ENCODE results near the gene NUDT21. TPM values are rescaled to one million over a fixed set of nuclear protein-coding genes. Genes with fewer than 3 reads are reported as not detected.

NUDT21 gene
- total and polyA plus RNA-seq, 2 experiments from 2014 or later, result 47.8 to 57.0 TPM

DNA sequence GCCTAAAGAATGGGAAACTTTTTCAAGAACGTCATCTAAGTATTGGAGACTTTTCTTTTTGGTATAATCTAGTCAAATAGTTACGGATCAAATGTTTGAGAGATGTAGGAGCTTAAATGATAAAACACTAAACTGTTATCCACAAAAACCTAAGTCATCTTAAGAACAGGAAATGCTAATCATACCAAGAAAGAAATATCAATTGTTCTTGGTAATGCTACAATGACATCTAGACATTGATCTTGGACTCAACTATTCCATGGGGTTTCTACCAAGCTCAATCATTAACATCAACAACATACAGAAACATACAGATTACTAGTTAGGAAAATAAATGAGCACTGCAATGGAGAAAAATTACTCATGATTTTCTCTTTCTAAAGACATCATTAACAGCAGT is 3.8 kb downstream of the NUDT21 start:
- DNase-seq, result no peak
- peaks cover 5% of the 10 kb centered on the region; the same call in 1 of the 2 replicates for H4K20me1 ChIP-seq (ENCODE audit: insufficient read depth)
- peaks cover 7% of the 10 kb centered on the region; the same call in 1 of the 2 replicates for H3F3A ChIP-seq (ENCODE audit: insufficient read depth)
- in situ Hi-C loops (cut with MboI), result loop anchor here (10.0 kb wide), 1 partner anchor 58 kb away; no protein-coding TSS in a partner anchor
- no peak overlapping the region for H3K4me3 ChIP-seq
- no peaks in the 10 kb centered on the region for H3K27me3 ChIP-seq (replicated peaks; ENCODE audit: insufficient read depth)
- no peak overlapping the region for H3K9ac ChIP-seq
- TF ChIP-seq EZH2phosphoT487 (IDR thresholded peaks at IDR 0.05; ENCODE audit: insufficient read depth, low read depth), result no peak
- TF ChIP-seq EZH2 (IDR thresholded peaks at IDR 0.05; ENCODE audit: insufficient read depth, poor library complexity, severe bottlenecking), result no peak
- no peaks in the 10 kb centered on the region for H3K9me2 ChIP-seq (ENCODE audit: insufficient read depth)
- H3K9me3 ChIP-seq (ENCODE audit: low read depth), result no peaks in the 10 kb centered on the region
- WGBS, 2 experiments (ENCODE audit: low coverage in 1 of 2, low lambda C conversion rate in 2 of 2, missing lambda C conversion rate in 2 of 2), result 72 to 74% methylated on average over 2 of the region's 2 CpGs
- H2AFZ ChIP-seq, result no peak overlapping the region
- H3K4me1 ChIP-seq (ENCODE audit: insufficient read depth), result peaks cover 19% of the 10 kb centered on the region
- peaks cover 93% of the 10 kb centered on the region for H3K79me2 ChIP-seq (ENCODE audit: insufficient read depth)
- H3K4me2 ChIP-seq (ENCODE audit: unreplicated experiment), result no peak overlapping the region
- no peak overlapping the region for H3K27ac ChIP-seq
- peaks cover 40% of the 10 kb centered on the region for H3K36me3 ChIP-seq (ENCODE audit: low read depth)

DNA sequence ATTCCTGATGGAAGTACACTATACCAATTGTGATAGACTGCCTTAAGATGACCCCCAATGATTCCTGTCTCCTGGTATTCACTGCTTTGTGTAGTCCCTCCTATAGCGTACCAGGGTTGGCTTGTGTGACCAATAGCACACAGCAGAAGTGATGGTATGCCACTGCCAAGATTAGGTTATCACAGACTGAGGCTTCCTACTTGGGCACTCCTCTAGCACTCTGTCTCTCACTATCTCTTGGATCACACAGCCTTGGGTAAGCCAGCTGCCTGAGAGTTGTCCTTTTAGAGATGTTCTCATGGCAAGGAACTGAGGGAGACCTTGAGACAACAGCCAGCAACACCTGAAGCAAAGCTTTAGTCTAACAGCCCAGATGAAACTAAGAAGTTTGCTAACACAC is 13.1 kb downstream of the NUDT21 start:
- Histone ChIP-seq H3K27ac (no peak overlapping the region), H3K27me3 (replicated peaks; ENCODE audit: insufficient read depth) (no peaks in the 10 kb centered on the region), H3K9ac (no peak overlapping the region), H3K36me3 (ENCODE audit: low read depth) (peaks cover 56% of the 10 kb centered on the region), H3K4me3 (no peak overlapping the region), H3K9me2 (ENCODE audit: insufficient read depth) (no peaks in the 10 kb centered on the region), H3K4me2 (ENCODE audit: unreplicated experiment) (no peak overlapping the region), H3K9me3 (ENCODE audit: low read depth) (no peaks in the 10 kb centered on the region), H4K20me1 (ENCODE audit: insufficient read depth) (no peaks in the 10 kb centered on the region), H3K4me1 (ENCODE audit: insufficient read depth) (no peaks in the 10 kb centered on the region), H3K79me2 (ENCODE audit: insufficient read depth) (peaks cover 80% of the 10 kb centered on the region), H3F3A (ENCODE audit: insufficient read depth) (peaks cover 4% of the 10 kb centered on the region; the same call in 1 of the 2 replicates), H2AFZ (no peak overlapping the region)
- no peak for TF ChIP-seq EZH2 (IDR thresholded peaks at IDR 0.05; ENCODE audit: insufficient read depth, poor library complexity, severe bottlenecking)
- TF ChIP-seq EZH2phosphoT487 (IDR thresholded peaks at IDR 0.05; ENCODE audit: insufficient read depth, low read depth), result no peak
- no peak for DNase-seq
- 100% methylated on average over 1 of the region's 1 CpG for WGBS, 2 experiments (ENCODE audit: low coverage in 1 of 2, low lambda C conversion rate in 2 of 2, missing lambda C conversion rate in 2 of 2)
- in situ Hi-C loops (cut with MboI), result no loop called here

DNA sequence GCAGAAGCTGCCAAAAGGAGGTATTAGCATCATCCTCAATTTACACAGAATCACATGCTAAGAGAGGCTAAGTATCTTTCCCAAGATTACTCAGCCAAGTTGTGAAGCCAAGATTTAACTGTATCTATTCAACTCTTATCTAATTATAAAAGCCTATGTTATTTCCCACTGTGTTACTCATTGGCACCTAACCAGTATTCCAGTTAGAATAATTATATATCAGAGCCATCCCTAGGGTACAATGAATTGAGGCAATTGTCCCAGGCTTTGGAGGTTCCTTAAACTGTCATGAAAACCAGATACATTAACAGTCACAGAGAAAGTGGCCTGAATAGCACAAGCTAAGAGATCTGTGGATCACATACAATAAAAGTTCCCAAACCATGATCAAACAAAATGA is 14.9 kb downstream of the NUDT21 start:
- Histone ChIP-seq H3K9ac (no peak overlapping the region), H3K27ac (no peak overlapping the region), H3K36me3 (ENCODE audit: low read depth) (peaks cover 68% of the 10 kb centered on the region), H3K9me3 (ENCODE audit: low read depth) (no peaks in the 10 kb centered on the region), H3K4me2 (ENCODE audit: unreplicated experiment) (no peak overlapping the region), H3K4me1 (ENCODE audit: insufficient read depth) (no peaks in the 10 kb centered on the region), H2AFZ (no peak overlapping the region), H3K4me3 (no peak overlapping the region), H3K27me3 (replicated peaks; ENCODE audit: insufficient read depth) (no peaks in the 10 kb centered on the region), H4K20me1 (ENCODE audit: insufficient read depth) (no peaks in the 10 kb centered on the region), H3K9me2 (ENCODE audit: insufficient read depth) (no peaks in the 10 kb centered on the region), H3K79me2 (ENCODE audit: insufficient read depth) (peaks cover 64% of the 10 kb centered on the region), H3F3A (ENCODE audit: insufficient read depth) (peaks cover 4% of the 10 kb centered on the region; the same call in 1 of the 2 replicates)
- TF ChIP-seq EZH2phosphoT487 (IDR thresholded peaks at IDR 0.05; ENCODE audit: insufficient read depth, low read depth), result no peak
- TF ChIP-seq EZH2 (IDR thresholded peaks at IDR 0.05; ENCODE audit: insufficient read depth, poor library complexity, severe bottlenecking), result no peak
- DNase-seq, result no peak
- in situ Hi-C loops (cut with MboI), result no loop called here

DNA sequence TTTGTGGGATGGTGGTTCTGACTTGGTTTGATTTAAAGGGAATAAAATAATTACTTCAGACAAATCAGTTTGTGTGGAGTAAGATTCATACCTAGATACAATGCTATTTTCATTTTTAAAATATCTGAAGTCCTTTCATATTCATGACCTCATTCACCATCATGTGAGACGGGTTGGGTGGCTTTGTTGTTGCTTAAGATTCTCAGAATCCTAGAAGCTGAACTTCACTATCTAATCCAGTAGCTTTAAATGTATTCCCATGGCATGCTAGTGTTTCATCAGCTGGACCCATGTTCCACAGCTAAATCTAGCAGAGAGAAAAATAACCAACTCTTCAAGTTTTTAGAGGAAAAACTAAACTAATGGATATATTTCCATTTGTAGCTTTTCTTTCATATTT is 23.0 kb downstream of the NUDT21 start:
- peaks cover 25% of the 10 kb centered on the region for H3K79me2 ChIP-seq (ENCODE audit: insufficient read depth)
- H3K9me2 ChIP-seq (ENCODE audit: insufficient read depth), result no peaks in the 10 kb centered on the region
- no peak overlapping the region for H3K9ac ChIP-seq
- no peak overlapping the region for H3K4me2 ChIP-seq (ENCODE audit: unreplicated experiment)
- no peaks in the 10 kb centered on the region for H4K20me1 ChIP-seq (ENCODE audit: insufficient read depth)
- DNase-seq, result peak; percentile 26
- H3K9me3 ChIP-seq (ENCODE audit: low read depth), result no peaks in the 10 kb centered on the region
- no peaks in the 10 kb centered on the region for H3K27me3 ChIP-seq (replicated peaks; ENCODE audit: insufficient read depth)
- in situ Hi-C loops (cut with MboI), result no loop called here
- peaks cover 30% of the 10 kb centered on the region for H3K36me3 ChIP-seq (ENCODE audit: low read depth)
- WGBS, 2 experiments (ENCODE audit: low coverage in 1 of 2, low lambda C conversion rate in 2 of 2, missing lambda C conversion rate in 2 of 2), result 79 to 84% methylated on average over 1 of the region's 1 CpG
- no peak overlapping the region for H3K4me3 ChIP-seq
- TF ChIP-seq EZH2 (IDR thresholded peaks at IDR 0.05; ENCODE audit: insufficient read depth, poor library complexity, severe bottlenecking), result no peak
- no peak for TF ChIP-seq EZH2phosphoT487 (IDR thresholded peaks at IDR 0.05; ENCODE audit: insufficient read depth, low read depth)
- no peak overlapping the region for H3K27ac ChIP-seq
- no peak overlapping the region for H2AFZ ChIP-seq
- peaks cover 42% of the 10 kb centered on the region for H3F3A ChIP-seq (ENCODE audit: insufficient read depth)
- H3K4me1 ChIP-seq (ENCODE audit: insufficient read depth), result peaks cover 9% of the 10 kb centered on the region; the same call in 1 of the 2 replicates

DNA sequence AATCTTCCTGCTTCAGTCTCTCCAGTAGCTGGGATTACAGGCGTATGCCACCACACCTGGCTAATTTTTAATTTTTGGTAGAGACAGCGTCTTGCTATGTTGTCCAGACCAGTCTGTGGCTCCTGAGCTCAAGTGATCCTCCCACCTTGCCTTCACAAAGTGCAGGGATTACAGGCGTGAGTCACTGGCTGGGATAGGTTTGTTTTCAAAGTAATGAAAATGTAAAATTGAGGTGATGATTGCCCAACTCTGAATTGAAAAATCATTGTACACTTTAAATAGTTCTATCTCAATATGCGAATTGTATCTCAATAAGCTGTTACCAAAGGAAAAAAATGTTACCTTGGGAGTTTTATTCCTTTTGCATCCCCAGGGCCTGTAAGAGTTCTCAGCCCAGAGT is 24.5 kb downstream of the NUDT21 start:
- Histone ChIP-seq H3K27ac (no peak overlapping the region), H3K79me2 (ENCODE audit: insufficient read depth) (peaks cover 38% of the 10 kb centered on the region), H3F3A (ENCODE audit: insufficient read depth) (peaks cover 42% of the 10 kb centered on the region), H3K4me3 (no peak overlapping the region), H3K36me3 (ENCODE audit: low read depth) (peaks cover 16% of the 10 kb centered on the region), H3K9me3 (ENCODE audit: low read depth) (no peaks in the 10 kb centered on the region), H3K4me2 (ENCODE audit: unreplicated experiment) (no peak overlapping the region), H4K20me1 (ENCODE audit: insufficient read depth) (0 out of 2 replicates have a peak, but pooled peaks cover 4% of the 10 kb centered on the region), H3K4me1 (ENCODE audit: insufficient read depth) (peaks cover 22% of the 10 kb centered on the region; the same call in 1 of the 2 replicates), H3K9ac (no peak overlapping the region), H2AFZ (no peak overlapping the region), H3K9me2 (ENCODE audit: insufficient read depth) (no peaks in the 10 kb centered on the region), H3K27me3 (replicated peaks; ENCODE audit: insufficient read depth) (no peaks in the 10 kb centered on the region)
- 94 to 99% methylated on average over 4 of the region's 4 CpGs for WGBS, 2 experiments (ENCODE audit: low coverage in 1 of 2, low lambda C conversion rate in 2 of 2, missing lambda C conversion rate in 2 of 2)
- TF ChIP-seq EZH2phosphoT487 (IDR thresholded peaks at IDR 0.05; ENCODE audit: insufficient read depth, low read depth) (no peak), EZH2 (IDR thresholded peaks at IDR 0.05; ENCODE audit: insufficient read depth, poor library complexity, severe bottlenecking) (no peak)
- DNase-seq, result no peak
- in situ Hi-C loops (cut with MboI), result no loop called here

Measured in GM23248 (cell line).